SK-N-MC (cell line): ENCODE measurements around the gene LCORL.

Experiments used
- DNase-seq: peaks from one replicate; pipeline ENCODE4 v3.0.0-alpha.2; 2011; ENCODE audit warnings: low read depth, low spot score
- H3K27ac ChIP-seq: fragments of 200-600 bp; sonication (generic); 2 replicates; pipeline ENCODE4 v1.5.1; 2016; ENCODE audit warnings: mixed run types
- H3K36me3 ChIP-seq: fragments of 200-600 bp; sonication (generic); 2 replicates; pipeline ENCODE4 v1.6.1; 2017; ENCODE audit warnings: antibody characterized with exemption, low read length, mixed read lengths; ENCODE audit not compliant: insufficient read depth
- H3K4me3 ChIP-seq: fragments of 200-600 bp; sonication (generic); 2 replicates; pipeline ENCODE4 v1.5.1; 2016
- H3K9ac ChIP-seq: fragments of 200-600 bp; sonication (generic); 2 replicates; pipeline ENCODE4 v1.8.0; 2017; ENCODE audit warnings: mixed run types, mixed read lengths; ENCODE audit not compliant: insufficient read length
- H3K9me3 ChIP-seq: fragments of 200-600 bp; sonication (generic); 2 replicates; pipeline ENCODE4 v1.6.1; 2017; ENCODE audit warnings: low read depth, mild to moderate bottlenecking, antibody characterized with exemption, low read length, moderate library complexity, mixed read lengths
- EZH2 ChIP-seq: fragments of 200-600 bp; sonication (generic); IDR thresholded peaks from one replicate; pipeline ENCODE4 v1.6.1; 2017; ENCODE audit warnings: antibody characterized with exemption
- FOXP2 ChIP-seq: optimal IDR thresholded peaks from 2 replicates; pipeline ENCODE3; 2011; ENCODE audit warnings: mild to moderate bottlenecking, moderate library complexity; ENCODE audit not compliant: insufficient read depth; ENCODE audit errors: extremely low read length, control extremely low read depth
- POLR2AphosphoS5 ChIP-seq: IDR thresholded peaks from 2 replicates; pipeline ENCODE4 v1.6.1; 2012; ENCODE audit warnings: mild to moderate bottlenecking, low read depth, low read length, borderline replicate concordance

LCORL gene

DNA sequence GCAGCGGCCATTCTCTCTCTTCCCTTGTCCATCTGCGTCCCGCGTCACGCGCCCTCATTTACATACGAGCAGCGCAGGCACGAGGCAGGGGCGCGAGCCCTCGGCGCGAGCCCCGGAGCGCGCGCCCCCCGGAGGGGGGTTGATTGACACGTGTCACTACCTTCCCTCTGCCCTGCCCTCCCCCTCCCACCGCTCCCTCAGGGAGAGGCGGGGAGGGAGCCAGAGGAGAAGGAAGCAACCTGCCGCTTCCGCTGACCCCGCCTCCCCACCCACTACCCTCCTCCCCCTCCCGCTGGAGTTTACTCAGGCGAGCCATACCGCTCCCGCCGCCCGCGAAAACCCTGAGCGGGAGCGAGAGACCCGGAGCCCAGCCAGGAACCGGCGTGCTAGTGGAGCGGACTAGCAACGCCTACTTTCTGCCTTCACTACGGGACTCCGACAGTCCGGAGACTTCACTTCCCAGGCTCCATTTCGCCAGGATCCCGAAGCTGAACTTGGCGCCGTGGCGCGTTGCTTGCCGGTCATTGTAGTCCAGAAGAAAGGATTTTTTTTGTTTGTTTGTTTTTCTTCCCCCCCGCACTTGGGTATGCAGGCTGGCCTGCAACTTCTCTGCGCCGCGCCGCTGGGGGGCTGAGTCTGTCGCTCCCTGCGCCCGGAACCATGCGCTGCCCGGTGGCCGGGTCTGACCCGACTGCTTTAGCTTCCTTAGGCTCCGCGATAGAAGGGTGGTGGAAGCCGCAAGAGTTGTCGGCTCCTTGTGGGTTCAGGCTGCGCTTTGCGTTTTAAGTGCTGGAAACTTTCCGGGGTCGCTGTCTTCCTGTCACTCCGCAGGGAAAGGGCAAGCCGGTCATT is at the start of gene LCORL:
TSS of gene LCORL (minus strand) at position 36 of the 852 bp plus-strand sequence. CDS start at position 32, 4 bp downstream.
- no peak for TF ChIP-seq FOXP2
- no peak; the same call in 1 of the 2 replicates for TF ChIP-seq POLR2AphosphoS5
- no peak for TF ChIP-seq EZH2
- DNase-seq: peak; percentile 47
- Histone ChIP-seq H3K27ac (peak within 1 kb of the TSS; percentile 62), H3K4me3 (peak within 1 kb of the TSS; percentile 85), H3K9ac (peak within 1 kb of the TSS; percentile 75), H3K9me3 (no peaks in the 10 kb centered on the region), H3K36me3 (no peaks in the 10 kb centered on the region)

DNA sequence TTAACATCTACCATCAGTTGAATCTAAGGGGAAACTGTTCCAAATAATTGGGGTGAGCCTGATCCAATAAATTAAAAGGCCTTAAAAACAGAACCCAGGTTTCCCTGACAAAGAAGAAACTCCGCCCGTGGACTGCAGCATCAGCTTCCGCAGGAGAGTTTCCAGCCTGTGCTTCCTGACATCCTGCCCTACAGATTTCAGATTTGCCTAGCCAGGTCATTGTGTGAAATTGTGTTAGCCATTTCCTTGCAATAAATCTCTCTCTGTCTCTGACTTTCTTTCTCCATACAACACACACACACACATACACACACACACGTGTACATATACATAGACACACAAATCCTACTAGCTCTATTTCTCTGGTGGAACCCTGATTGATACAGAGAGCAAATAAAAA is 48.3 kb upstream of the LCORL start:
- DNase-seq: no peak
- no peaks in the 10 kb centered on the region for H3K36me3 ChIP-seq

DNA sequence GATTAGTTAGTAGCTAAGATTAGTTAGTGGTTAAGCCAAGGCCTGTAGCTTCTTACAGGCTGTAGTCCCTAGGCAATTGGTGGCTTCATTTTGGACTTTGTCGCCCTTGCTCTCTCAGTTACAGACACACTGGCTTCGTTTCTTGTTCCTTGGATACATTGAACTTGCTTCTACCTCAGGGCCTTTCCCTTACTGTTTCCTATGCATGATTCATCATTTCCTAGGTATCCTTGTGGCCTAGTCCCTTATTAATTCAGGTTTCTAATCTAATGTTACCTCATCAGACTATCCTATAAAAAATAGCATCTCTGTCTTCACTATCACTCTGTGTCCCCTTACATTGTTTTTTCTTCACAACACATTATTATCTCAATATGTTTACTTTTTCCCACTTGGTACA is 45.5 kb upstream of the LCORL start:
- no peak overlapping the region for H3K27ac ChIP-seq
- DNase-seq: no peak

More for the DNA sequence above, 48.3 kb upstream of the LCORL start:
- H3K9ac ChIP-seq: no peak overlapping the region
- H3K9me3 ChIP-seq: no peaks in the 10 kb centered on the region
- no peak overlapping the region for H3K4me3 ChIP-seq
- TF ChIP-seq EZH2 (no peak), FOXP2 (no peak), POLR2AphosphoS5 (no peak)
- no peak overlapping the region for H3K27ac ChIP-seq

DNA sequence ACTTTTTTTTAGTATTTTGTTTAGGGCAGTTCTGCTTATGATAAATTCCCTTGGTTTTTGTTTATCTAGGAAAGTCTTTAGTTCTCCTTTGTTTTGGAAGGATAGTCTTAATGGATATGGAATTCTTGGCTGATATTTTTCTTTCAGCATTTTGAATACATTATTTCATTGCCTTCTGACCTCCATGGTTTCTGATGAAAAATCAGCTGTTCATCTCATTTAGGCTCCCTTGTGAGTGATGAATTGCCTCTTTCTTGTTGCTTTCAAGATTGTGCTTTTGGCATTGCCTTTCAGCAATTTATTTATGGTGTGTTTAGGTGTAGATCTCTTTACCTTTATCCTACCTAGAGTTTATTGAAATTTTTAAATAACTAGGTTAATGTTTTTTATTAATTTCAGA is 41.5 kb upstream of the LCORL start:
- no peak for DNase-seq
- TF ChIP-seq POLR2AphosphoS5 (no peak), FOXP2 (no peak), EZH2 (no peak)
- Histone ChIP-seq H3K4me3 (no peak overlapping the region), H3K9me3 (no peaks in the 10 kb centered on the region), H3K27ac (no peak overlapping the region), H3K9ac (no peak overlapping the region), H3K36me3 (no peaks in the 10 kb centered on the region)

More for the DNA sequence above, 45.5 kb upstream of the LCORL start:
- no peaks in the 10 kb centered on the region for H3K36me3 ChIP-seq
- TF ChIP-seq POLR2AphosphoS5: no peak
- no peak for TF ChIP-seq FOXP2
- no peak for TF ChIP-seq EZH2
- no peak overlapping the region for H3K9ac ChIP-seq
- no peak overlapping the region for H3K4me3 ChIP-seq
- no peaks in the 10 kb centered on the region for H3K9me3 ChIP-seq

DNA sequence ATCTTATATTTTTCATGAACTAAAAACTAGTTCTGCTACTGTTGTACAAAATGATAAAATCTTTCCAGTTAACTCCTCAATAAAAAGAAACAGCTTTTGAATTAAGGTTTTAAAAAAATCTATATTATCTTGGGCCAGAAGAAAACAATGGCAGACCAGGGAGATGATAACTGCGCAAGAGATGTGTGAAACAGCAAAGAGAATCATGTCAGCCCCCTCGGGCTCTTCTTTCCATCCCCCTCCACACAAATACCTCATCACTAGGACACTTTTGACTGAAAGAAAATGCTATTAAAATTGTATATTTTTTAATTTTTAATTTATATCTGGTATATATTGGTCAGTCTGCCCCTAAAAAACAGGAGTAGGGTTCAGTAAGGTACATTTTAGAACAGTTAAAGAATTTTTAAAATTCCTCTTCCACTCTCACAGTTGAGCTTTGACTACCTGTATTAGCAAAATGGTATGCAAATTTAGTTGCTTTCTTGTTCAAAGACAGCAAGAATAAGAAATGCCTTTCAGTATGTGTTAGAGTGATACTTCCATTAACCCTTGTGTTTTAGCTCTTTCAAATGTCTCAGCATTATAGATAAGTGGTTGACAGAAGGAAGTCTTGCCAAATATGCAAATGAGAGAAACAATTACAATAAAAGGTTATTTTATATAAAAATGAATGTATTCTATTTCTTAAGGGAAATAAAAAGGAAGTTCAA is 36.4 kb upstream of the LCORL start:
- TF ChIP-seq FOXP2 (no peak), POLR2AphosphoS5 (no peak), EZH2 (no peak)
- Histone ChIP-seq H3K9me3 (no peaks in the 10 kb centered on the region), H3K27ac (no peak overlapping the region), H3K4me3 (no peak overlapping the region), H3K36me3 (no peaks in the 10 kb centered on the region), H3K9ac (no peak overlapping the region)
- DNase-seq: no peak

DNA sequence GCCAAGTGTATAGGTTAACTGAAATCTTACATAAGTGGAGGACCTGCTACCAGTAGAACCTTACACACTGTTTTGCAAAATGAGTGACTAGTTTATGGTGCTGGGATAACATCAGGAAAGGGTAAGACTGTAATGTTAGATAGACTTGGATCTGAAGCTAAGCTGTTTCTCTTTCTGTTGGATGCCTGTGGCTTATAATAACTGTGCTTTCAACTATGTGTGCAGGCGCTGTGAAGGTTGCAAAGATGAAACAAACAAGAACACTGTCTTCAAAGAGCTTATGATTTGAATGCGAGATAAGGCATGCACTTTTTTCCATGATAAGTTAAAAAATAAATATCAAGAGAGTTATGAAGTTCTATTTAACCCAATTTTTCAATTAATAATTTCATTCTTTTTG is 34.5 kb upstream of the LCORL start:
- no peaks in the 10 kb centered on the region for H3K9me3 ChIP-seq
- no peak overlapping the region for H3K9ac ChIP-seq
- H3K27ac ChIP-seq: no peak overlapping the region
- TF ChIP-seq POLR2AphosphoS5: no peak
- TF ChIP-seq EZH2: no peak
- no peak for TF ChIP-seq FOXP2
- no peak for DNase-seq
- no peaks in the 10 kb centered on the region for H3K36me3 ChIP-seq
- H3K4me3 ChIP-seq: no peak overlapping the region

DNA sequence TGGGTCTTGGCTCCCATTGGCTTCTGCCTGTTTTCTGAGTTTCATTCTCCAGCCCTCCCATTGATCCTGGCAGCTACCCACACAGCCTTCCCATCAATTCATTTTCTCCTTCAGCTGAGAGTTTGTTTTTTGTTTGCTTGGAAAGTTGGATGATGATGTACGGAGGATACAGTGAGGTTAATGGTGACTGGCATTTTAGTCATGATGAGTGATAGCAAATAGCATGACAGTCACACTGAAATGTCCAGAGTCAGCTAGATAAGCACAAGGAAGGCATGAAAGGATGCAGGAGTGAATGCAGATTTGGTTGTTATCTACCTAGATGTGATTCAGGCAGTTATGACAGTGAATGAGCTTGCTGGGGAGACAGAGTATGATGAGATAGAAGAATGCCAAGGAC is 30.6 kb upstream of the LCORL start:
- Histone ChIP-seq H3K36me3 (no peaks in the 10 kb centered on the region), H3K9me3 (no peaks in the 10 kb centered on the region), H3K4me3 (no peak overlapping the region), H3K9ac (no peak overlapping the region), H3K27ac (no peak overlapping the region)
- TF ChIP-seq EZH2 (no peak), FOXP2 (no peak), POLR2AphosphoS5 (no peak)
- DNase-seq: no peak

DNA sequence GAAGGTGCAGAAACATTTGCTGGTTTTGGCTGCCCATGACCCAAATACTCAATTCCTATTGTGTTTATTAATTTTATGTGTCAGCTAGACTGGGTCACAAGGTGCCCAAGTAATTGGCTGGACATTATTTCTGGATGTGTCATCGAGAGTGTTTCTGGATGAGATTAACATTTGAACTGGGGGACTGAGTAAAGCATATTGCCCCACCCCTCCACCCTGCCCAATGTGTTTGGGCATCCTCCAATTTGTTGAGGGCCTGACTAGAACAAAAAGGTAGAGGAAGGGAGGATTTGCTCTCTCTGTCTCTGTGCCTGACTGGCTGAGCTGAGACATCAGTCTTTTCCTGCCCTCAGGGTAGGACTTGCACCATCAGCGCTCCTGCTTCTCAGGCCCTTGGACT is 29.7 kb upstream of the LCORL start:
- no peaks in the 10 kb centered on the region for H3K9me3 ChIP-seq
- TF ChIP-seq EZH2 (no peak), FOXP2 (no peak), POLR2AphosphoS5 (no peak)
- H3K9ac ChIP-seq: no peak overlapping the region
- no peak overlapping the region for H3K4me3 ChIP-seq
- no peak overlapping the region for H3K27ac ChIP-seq
- H3K36me3 ChIP-seq: no peaks in the 10 kb centered on the region
- no peak for DNase-seq
